Measurements from ENCODE around the gene FGG.

DNA sequence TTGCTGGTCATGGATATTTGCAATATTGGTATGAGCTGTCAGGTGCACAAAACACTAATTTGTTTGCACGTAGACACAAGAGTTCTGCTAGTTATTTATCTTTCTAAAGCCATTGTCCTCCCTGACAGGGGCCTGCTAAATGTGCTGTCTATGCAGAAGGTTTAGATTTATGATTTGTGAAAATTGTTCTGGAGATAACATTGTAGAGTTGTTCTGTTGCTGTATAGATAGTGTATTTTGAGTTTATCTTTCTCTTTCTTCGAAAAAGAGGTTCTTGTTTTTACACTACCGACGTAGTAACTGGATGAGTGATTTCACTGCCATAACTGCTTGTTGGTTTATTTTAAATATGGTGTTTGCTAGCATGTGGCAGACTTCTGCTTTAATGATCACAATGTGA is 28.5 kb upstream of the FGG start:
- no peak for TF ChIP-seq EZH2 (IDR thresholded peaks at IDR 0.05; ENCODE audit: insufficient read depth, low read length)
- TF ChIP-seq, protein P1, sequence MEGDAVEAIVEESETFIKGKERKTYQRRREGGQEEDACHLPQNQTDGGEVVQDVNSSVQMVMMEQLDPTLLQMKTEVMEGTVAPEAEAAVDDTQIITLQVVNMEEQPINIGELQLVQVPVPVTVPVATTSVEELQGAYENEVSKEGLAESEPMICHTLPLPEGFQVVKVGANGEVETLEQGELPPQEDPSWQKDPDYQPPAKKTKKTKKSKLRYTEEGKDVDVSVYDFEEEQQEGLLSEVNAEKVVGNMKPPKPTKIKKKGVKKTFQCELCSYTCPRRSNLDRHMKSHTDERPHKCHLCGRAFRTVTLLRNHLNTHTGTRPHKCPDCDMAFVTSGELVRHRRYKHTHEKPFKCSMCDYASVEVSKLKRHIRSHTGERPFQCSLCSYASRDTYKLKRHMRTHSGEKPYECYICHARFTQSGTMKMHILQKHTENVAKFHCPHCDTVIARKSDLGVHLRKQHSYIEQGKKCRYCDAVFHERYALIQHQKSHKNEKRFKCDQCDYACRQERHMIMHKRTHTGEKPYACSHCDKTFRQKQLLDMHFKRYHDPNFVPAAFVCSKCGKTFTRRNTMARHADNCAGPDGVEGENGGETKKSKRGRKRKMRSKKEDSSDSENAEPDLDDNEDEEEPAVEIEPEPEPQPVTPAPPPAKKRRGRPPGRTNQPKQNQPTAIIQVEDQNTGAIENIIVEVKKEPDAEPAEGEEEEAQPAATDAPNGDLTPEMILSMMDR (IDR thresholded peaks at IDR 0.05; ENCODE audit: insufficient read depth, low read depth, low read length), result no peak
